ENCODE measurements around the gene TENM4.

TENM4 gene

GRCh38 chr11:79440571-79441460 lies at the start of gene TENM4:
TENM4 (minus strand) TSS chr11:79441030; CDS start chr11:79069944, 371,086 bp downstream.
- DNase-seq = no peak

- DNase-seq = no peak
Measured at GRCh38 chr11:79488286-79488685, 47.5 kb upstream of the TENM4 start.

GRCh38 chr11:79487412-79487811 lies 46.6 kb upstream of the TENM4 start:
- DNase-seq = no peak

- no peak for DNase-seq
Measured at GRCh38 chr11:79486242-79486984, 45.6 kb upstream of the TENM4 start.

GRCh38 chr11:79485694-79486093 lies 44.9 kb upstream of the TENM4 start:
- no peak for DNase-seq

GRCh38 chr11:79484872-79485271 lies 44.0 kb upstream of the TENM4 start:
- no peak for DNase-seq

GRCh38 chr11:79482800-79483199 lies 42.0 kb upstream of the TENM4 start:
- no peak for DNase-seq

- DNase-seq = no peak
Measured at GRCh38 chr11:79481795-79482194, 41.0 kb upstream of the TENM4 start.

- no peak for DNase-seq
Measured at GRCh38 chr11:79480864-79481263, 40.0 kb upstream of the TENM4 start.

- DNase-seq = no peak
Measured at GRCh38 chr11:79472819-79473529, 32.1 kb upstream of the TENM4 start.

- DNase-seq = no peak
Measured at GRCh38 chr11:79471071-79471844, 30.4 kb upstream of the TENM4 start.

- DNase-seq = no peak
Measured at GRCh38 chr11:79470161-79470560, 29.3 kb upstream of the TENM4 start.

GRCh38 chr11:79467761-79468160 lies 26.9 kb upstream of the TENM4 start:
- no peak for DNase-seq

- DNase-seq = no peak
Measured at GRCh38 chr11:79466411-79466810, 25.6 kb upstream of the TENM4 start.

- no peak for DNase-seq
Measured at GRCh38 chr11:79465160-79465559, 24.3 kb upstream of the TENM4 start.

GRCh38 chr11:79461666-79462645 lies 21.1 kb upstream of the TENM4 start:
- DNase-seq = no peak

- no peak for DNase-seq
Measured at GRCh38 chr11:79461144-79461543, 20.3 kb upstream of the TENM4 start.

- no peak for DNase-seq
Measured at GRCh38 chr11:79458709-79459108, 17.9 kb upstream of the TENM4 start.

- no peak for DNase-seq
Measured at GRCh38 chr11:79456501-79456900, 15.7 kb upstream of the TENM4 start.

GRCh38 chr11:79453617-79454016 lies 12.8 kb upstream of the TENM4 start:
- no peak for DNase-seq

- DNase-seq = no peak
Measured at GRCh38 chr11:79449040-79449439, 8.2 kb upstream of the TENM4 start.
